ENCODE results near the gene PTCSC3. TPM values are rescaled to one million over a fixed set of nuclear protein-coding genes. Genes with fewer than 3 reads are reported as not detected.

PTCSC3 gene
- total RNA-seq, 1 experiment from 2014 or later = not detected

- intact Hi-C loops (cut with micrococcal nuclease) = no loop called here
- no peak overlapping the region for H3K4me3 ChIP-seq (ENCODE audit: low read length)
- no peaks in the 10 kb centered on the region for H3K4me1 ChIP-seq (ENCODE audit: insufficient read depth, low read length)
- no peaks in the 10 kb centered on the region for H3K36me3 ChIP-seq (ENCODE audit: low read depth, low read length)
- H3K27me3 ChIP-seq (ENCODE audit: low read length) = peaks cover 26% of the 10 kb centered on the region
- DNase-seq (no peak), ATAC-seq (no peak)
- no peaks in the 10 kb centered on the region; the same call in 1 of the 2 replicates for H3K9me2 ChIP-seq (replicated peaks; ENCODE audit: low read length)
- no peaks in the 10 kb centered on the region for H3F3A ChIP-seq (ENCODE audit: low read length, unreplicated experiment)
- no peak overlapping the region for H2AFZ ChIP-seq (ENCODE audit: low read length)
- BruUV-seq (replicated peaks) = no TSS peak
- POLR2A ChIA-PET (ENCODE audit: unreplicated experiment) = no interaction called here
- TF ChIP-seq EZH2 (IDR thresholded peaks at IDR 0.05; ENCODE audit: low read length, unreplicated experiment) (no peak), EZH2phosphoT487 (IDR thresholded peaks at IDR 0.05; ENCODE audit: borderline replicate concordance, low read length) (no peak), CTCF (conservative IDR thresholded peaks at IDR 0.05; ENCODE audit: low read depth, low read length) (no peak)
- H3K79me2 ChIP-seq (ENCODE audit: low read length) = no peaks in the 10 kb centered on the region
- H3K9ac ChIP-seq (ENCODE audit: low read length) = no peak overlapping the region
- H4K20me1 ChIP-seq (ENCODE audit: low read length) = no peaks in the 10 kb centered on the region
- no peaks in the 10 kb centered on the region for H3K9me3 ChIP-seq (ENCODE audit: low read length)
- no peak overlapping the region for H3K4me2 ChIP-seq (ENCODE audit: low read length)
- no peak overlapping the region for H3K27ac ChIP-seq (ENCODE audit: low read length)
- CTCF ChIA-PET = no interaction called here
Observed at GRCh38 chr14:36130186-36130585, 46.3 kb downstream of the PTCSC3 start.

- no peak for TF ChIP-seq EZH2phosphoT487 (IDR thresholded peaks at IDR 0.05; ENCODE audit: borderline replicate concordance, low read length)
- ChIA-PET POLR2A (ENCODE audit: unreplicated experiment) (no interaction called here), CTCF (interaction anchor here (1.5 kb wide), 1 partner anchor 59 kb away, joined by 4 read pairs; no protein-coding TSS in a partner anchor)
- Histone ChIP-seq H2AFZ (ENCODE audit: low read length) (no peak overlapping the region), H4K20me1 (ENCODE audit: low read length) (no peaks in the 10 kb centered on the region), H3F3A (ENCODE audit: low read length, unreplicated experiment) (no peaks in the 10 kb centered on the region), H3K79me2 (ENCODE audit: low read length) (no peaks in the 10 kb centered on the region), H3K36me3 (ENCODE audit: low read depth, low read length) (no peaks in the 10 kb centered on the region), H3K9ac (ENCODE audit: low read length) (no peak overlapping the region), H3K27me3 (ENCODE audit: low read length) (peaks cover 22% of the 10 kb centered on the region), H3K9me2 (replicated peaks; ENCODE audit: low read length) (no peaks in the 10 kb centered on the region; the same call in 1 of the 2 replicates), H3K4me1 (ENCODE audit: insufficient read depth, low read length) (no peaks in the 10 kb centered on the region), H3K4me2 (ENCODE audit: low read length) (no peak overlapping the region), H3K9me3 (ENCODE audit: low read length) (no peaks in the 10 kb centered on the region), H3K27ac (ENCODE audit: low read length) (no peak overlapping the region), H3K4me3 (ENCODE audit: low read length) (no peak overlapping the region)
- BruUV-seq (replicated peaks) = no TSS peak
- intact Hi-C loops (cut with micrococcal nuclease) = no loop called here
- DNase-seq (peak; percentile 66), ATAC-seq (peak; percentile 70)
Observed at GRCh38 chr14:36129181-36129580, 47.3 kb downstream of the PTCSC3 start.

- H3K36me3 ChIP-seq (ENCODE audit: low read depth, low read length) = no peaks in the 10 kb centered on the region
- no peak overlapping the region for H3K4me3 ChIP-seq (ENCODE audit: low read length)
- no peak overlapping the region for H3K27ac ChIP-seq (ENCODE audit: low read length)
- POLR2A ChIA-PET (ENCODE audit: unreplicated experiment) = no interaction called here
- no TSS peak for BruUV-seq (replicated peaks)
- no peaks in the 10 kb centered on the region for H3K9me2 ChIP-seq (replicated peaks; ENCODE audit: low read length)
- H3K27me3 ChIP-seq (ENCODE audit: low read length) = peaks cover 93% of the 10 kb centered on the region
- H4K20me1 ChIP-seq (ENCODE audit: low read length) = no peaks in the 10 kb centered on the region
- H3K9ac ChIP-seq (ENCODE audit: low read length) = no peak overlapping the region
- H3K4me1 ChIP-seq (ENCODE audit: insufficient read depth, low read length) = no peaks in the 10 kb centered on the region
- DNase-seq (no peak), ATAC-seq (no peak)
- H3K9me3 ChIP-seq (ENCODE audit: low read length) = no peaks in the 10 kb centered on the region
- no peak overlapping the region for H2AFZ ChIP-seq (ENCODE audit: low read length)
- H3K4me2 ChIP-seq (ENCODE audit: low read length) = no peak overlapping the region
- intact Hi-C loops (cut with micrococcal nuclease) = no loop called here
- CTCF ChIA-PET = no interaction called here
- TF ChIP-seq EZH2phosphoT487 (IDR thresholded peaks at IDR 0.05; ENCODE audit: borderline replicate concordance, low read length) (no peak), EZH2 (IDR thresholded peaks at IDR 0.05; ENCODE audit: low read length, unreplicated experiment) (no peak), CTCF (conservative IDR thresholded peaks at IDR 0.05; ENCODE audit: low read depth, low read length) (no peak)
- H3K79me2 ChIP-seq (ENCODE audit: low read length) = no peaks in the 10 kb centered on the region
- no peaks in the 10 kb centered on the region for H3F3A ChIP-seq (ENCODE audit: low read length, unreplicated experiment)
Observed at GRCh38 chr14:36113341-36113740, 63.2 kb downstream of the PTCSC3 start.
